Midbrain (tissue), 1 donor: ENCODE data around the gene GPD2.
A peak's percentile ranks its signal among the peaks of the same experiment; 100 is the strongest.
"Not testable (repeated sequence)": the region's sequence is repeated elsewhere in the genome, so short reads cannot be mapped to it uniquely, and the experiment has no call there.

Source experiments
- DNase-seq: peaks from one replicate; lab custom pipeline; 2025; lab: John Stamatoyannopoulos, UW

The GPD2 gene

DNA sequence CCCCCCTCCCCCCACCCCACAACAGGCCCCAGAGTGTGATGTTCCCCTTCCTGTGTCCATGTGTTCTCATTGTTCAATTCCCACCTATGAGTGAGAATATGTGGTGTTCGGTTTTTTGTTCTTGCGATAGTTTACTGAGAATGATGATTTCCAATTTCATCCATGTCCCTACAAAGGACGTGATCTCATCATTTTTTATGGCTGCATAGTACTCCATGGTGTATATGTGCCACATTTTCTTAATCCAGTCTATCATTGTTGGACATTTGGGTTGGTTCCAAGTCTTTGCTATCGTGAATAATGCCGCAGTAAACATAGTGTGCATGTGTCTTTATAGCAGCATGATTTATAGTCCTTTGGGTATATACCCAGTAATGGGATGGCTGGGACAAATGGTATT, 92.4 kb downstream of the GPD2 start:
- DNase-seq = not testable (repeated sequence)

DNA sequence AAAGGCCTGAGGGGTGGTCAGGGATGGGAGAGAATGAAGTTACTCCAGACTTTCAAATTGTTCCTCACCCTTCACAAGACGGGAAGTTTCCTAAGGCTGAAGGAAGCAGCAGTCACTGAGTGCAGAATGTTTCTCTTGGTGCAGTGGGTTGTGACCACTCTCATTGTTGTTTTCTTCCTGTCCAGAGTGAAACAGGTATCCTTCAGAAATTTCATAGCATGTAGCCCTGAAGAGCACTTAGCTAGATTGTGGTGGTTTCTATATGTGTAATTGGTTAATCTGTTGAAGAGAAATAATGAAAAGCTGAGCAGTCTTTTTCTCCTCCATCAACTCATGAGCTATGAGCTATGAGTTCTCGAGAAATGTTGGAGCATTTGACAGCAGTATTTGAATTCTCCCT, 96.8 kb downstream of the GPD2 start:
- DNase-seq = no peak

GRCh38 chr2:156536534-156536933, 100.4 kb downstream of the GPD2 start:
- no peak for DNase-seq

DNA sequence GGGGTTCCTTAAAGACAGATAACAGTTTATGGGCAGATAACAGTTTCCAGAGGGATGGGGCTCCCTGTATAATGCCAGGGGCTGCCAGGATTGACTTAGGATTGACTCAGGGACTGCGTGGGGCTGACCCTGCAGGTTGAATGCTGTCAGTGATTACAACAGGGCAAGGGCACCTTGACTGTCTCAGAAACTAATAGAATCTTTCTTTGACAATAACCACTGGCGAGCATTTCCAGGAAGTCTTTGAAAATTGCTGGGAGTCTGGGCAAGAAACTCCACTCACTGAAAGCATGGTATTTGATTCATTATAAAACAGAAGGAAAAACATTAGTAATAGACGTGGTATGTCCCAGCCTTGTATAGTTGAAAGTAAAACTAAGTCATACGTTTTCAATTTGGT, 101.0 kb downstream of the GPD2 start:
- peak; percentile 7 for DNase-seq

GRCh38 chr2:156538083-156538504, 101.9 kb downstream of the GPD2 start:
- no peak for DNase-seq

- DNase-seq = peak; percentile 25
Measured at GRCh38 chr2:156539086-156539860, 103.1 kb downstream of the GPD2 start.

DNA sequence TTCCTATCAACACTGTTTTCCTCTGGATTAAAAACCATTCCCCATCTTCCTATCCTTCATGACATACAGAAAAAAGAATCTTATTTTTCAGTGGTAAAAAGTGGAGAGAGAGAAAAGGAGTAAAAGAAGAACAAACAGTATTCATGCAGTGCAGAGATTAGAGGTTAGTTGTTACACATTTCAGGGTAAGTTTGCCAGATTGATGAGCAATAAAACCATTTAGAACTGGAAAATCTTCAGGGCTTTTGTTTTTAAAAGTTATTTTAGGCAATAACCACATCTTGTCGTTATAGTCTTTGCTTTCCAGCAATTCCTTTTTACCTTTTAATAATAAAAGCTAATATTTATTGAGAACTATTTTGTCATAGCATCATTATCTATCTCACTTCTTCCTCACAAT, 104.5 kb downstream of the GPD2 start:
- no peak for DNase-seq

- DNase-seq = no peak
Measured at GRCh38 chr2:156541229-156541628, 105.0 kb downstream of the GPD2 start.

DNA sequence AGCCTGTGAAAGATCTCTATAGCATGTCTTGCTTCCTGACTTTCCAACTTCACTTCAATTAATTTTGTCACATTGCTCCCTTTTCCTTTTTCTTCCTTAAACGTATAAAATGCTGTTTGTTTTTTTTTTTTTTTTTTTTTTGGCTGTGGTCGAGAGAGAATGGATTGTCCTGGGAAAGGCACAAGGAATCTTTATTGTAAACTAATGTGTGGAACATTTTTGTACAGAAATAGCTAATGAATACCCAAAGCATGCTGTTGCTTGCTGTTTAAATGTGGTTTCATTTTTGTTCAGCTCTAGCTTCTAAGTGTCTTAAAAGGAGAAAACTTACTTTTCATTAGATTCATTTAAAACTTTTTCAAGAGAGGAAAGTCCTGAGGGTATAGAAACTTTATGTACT, 105.5 kb downstream of the GPD2 start:
- no peak for DNase-seq

DNA sequence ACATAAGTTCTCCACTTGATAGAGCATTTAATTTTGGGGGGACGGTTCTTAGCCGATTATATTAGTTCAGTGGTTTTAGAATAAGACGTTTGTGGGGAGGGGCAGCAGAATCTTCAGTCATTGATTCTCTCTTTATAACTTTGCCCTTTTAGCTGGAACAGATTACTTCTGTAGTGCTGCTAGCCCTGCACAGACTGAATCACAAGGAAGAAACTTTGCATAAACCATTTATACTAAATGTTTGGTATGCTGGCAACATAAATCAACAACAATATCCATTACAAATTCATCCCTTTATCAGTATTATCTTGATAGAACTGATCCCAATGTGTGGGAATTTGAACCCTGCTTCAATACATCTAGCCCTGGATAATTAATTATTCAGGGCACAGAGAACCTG, 112.2 kb downstream of the GPD2 start:
- DNase-seq = no peak

DNA sequence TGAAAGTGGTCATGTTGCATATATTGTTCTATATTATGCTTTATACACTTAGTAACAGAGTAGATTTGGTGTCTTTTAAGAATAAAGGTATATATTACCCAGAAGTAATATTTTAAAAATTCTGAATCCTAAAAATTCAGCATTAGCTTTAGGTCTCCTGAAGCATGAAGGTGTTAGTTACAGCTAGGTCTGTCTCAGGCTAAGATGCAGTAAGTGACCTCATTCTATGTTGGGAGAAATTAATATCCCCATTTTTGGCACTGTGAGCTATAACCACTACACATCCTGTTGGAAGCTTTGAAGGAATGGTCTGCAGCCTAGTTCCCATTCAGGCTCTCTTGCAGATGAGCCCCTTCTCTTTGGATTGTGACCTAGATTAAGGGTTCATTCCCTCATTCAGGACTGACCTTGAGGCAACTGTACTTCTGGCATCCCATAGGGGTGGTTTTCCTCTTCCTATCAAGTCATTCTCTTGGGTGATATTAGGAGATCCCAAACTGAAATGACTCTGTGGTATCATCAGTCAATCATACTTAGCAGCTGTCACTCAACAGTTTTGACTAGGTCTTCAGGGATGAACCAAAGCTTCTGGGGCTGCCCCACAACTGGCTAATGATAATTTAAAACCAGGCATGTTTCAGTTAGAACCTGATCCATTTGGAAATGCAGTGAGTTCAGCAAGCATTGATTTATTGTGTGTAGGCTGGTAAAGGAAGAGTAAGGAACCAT, 117.7 kb downstream of the GPD2 start:
- DNase-seq = no peak

DNA sequence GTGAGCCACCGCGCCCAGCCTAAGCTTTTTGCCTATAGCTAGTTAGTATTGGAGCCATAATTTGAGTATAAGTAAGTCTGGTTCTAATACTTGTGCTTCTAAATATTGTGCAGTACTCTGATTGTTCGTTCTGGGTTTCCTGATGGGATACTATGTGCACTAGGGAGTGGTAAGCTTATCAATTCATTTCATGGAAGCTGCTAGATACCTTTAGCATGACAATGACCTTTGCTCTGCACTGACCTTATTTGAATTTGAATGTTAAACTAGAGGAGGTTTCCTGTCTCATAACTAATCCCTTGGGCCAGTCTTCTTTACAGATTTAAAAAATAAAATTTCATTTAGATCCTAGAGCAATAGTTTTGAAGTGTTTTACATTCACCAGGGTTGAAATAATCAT, 125.1 kb downstream of the GPD2 start:
- DNase-seq = no peak

GRCh38 chr2:156562124-156562523, 125.9 kb downstream of the GPD2 start:
- DNase-seq = no peak

GRCh38 chr2:156563994-156564753, 128.0 kb downstream of the GPD2 start:
- no peak for DNase-seq

DNA sequence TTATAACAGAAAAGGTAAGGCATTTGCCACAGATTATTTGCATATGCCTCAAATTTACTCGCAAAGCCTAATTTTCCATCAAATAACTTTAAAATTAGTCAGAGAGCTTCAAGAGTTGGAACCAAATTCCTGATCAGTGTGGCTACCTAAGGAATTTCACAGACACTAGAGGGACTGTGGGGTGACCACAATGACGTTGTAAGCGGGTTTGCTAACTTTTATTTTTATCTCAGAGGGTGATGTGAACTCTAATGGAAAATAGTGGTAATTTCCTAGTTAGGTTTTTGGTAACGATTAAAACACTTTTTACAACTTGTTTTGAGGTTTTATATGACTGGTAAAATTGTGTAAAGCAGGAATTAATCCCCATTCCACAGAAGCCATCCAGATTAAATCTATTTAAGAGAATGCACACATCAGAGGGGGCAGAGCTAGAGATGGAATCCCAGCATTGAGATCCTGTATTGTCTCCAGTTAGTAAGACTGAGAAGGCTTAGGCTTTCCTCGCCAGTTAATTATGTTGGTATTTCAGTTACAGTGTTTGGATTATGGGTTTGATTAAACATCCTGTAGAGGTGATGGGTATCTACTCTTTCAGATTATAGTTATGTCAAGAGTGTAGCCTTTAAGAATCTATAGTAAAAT, 129.0 kb downstream of the GPD2 start:
- DNase-seq = no peak

GRCh38 chr2:156573710-156574109, 137.5 kb downstream of the GPD2 start:
- no peak for DNase-seq

DNA sequence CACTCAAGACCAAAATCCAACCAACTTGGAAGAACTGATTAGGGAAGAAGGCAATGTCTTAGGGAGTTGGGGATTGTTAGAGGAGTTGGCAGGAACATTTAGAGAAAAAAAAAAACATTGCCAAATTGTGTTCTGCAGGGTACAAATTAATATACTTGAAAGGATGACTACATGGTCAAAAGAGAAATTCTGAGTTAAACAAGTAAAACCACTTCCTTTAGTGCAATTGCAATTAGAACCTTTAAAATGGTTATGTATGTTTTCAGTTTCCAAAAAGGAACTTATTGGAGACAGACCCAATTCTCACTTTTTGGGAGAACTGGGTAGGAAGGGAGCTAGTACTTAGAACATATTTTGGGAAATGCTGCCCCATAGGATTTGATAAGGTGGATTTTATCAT, 137.9 kb downstream of the GPD2 start:
- DNase-seq = no peak

DNA sequence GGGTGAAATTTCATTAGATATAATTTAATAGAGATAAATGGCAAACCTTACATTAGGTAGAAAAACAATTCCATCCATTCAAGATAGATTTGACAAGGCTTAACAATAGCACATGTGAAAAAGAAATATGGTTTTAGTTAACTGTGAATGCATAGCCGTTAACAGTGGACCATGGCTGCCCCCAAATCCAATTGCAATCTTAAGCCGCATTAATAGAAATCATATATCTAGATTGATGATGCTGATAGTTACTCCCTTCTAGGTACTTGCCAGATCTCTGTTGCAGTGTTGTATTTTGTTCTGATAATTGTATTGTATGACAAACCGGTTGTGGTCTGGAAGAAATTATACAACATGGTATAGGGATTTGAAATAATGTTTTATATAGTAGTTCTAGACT, 139.8 kb downstream of the GPD2 start:
- no peak for DNase-seq

DNA sequence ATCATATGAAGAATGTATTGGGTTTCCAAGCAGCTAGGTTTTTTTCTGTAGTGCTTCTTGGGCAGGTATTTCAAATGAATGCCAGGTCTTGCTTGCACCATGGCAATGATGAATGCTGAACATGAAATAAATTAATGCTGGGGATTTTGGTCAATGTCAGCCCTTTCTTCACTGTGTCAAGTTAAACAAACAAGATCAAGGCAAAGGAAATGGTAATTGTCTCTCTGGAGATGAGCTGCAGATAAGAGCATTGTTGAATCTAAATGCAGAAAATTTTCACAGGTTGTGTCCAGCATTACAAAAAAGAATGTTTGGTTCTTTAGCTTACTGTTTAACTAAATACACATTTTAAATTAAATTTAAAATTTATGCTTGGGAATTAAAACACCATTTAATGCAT, 144.3 kb downstream of the GPD2 start:
- DNase-seq = no peak

- DNase-seq = no peak
Measured at GRCh38 chr2:156581280-156581679, 145.1 kb downstream of the GPD2 start.

- no peak for DNase-seq
Measured at GRCh38 chr2:156585457-156585856, 149.3 kb downstream of the GPD2 start.

- DNase-seq = no peak
Measured at GRCh38 chr2:156586621-156587020, 150.4 kb downstream of the GPD2 start.
